Kidney (tissue), 14 donors: ENCODE data around the gene MMAB. TPM values are rescaled to one million over a fixed set of nuclear protein-coding genes. Genes with fewer than 3 reads are reported as not detected.

Experiments used
- DNase-seq, 5 donors: peaks; one replicate each; pipeline ENCODE4 v3.0.0-alpha.2; 2013 to 2020
- FAIRE-seq: peaks from 2 replicates; lab custom pipeline; 2012; peaks lifted over from hg19 to GRCh38; lab: Jason Lieb, UNC
- H3K27ac ChIP-seq, 2 donors: one replicate each; pipeline ENCODE4 v1.7.0; 2013; ENCODE audit warnings: low read depth in 2 of 2, low read length in 2 of 2, inconsistent platforms in 1 of 2
- H3K27me3 ChIP-seq: one replicate; pipeline ENCODE4 v1.7.1; 2013; ENCODE audit warnings: low read length, inconsistent platforms; ENCODE audit not compliant: control insufficient read depth, insufficient read depth
- H3K36me3 ChIP-seq, 3 donors: one replicate each; pipeline versions ENCODE4 v1.7.0 to v1.7.1; 2013; ENCODE audit warnings: low read length in 3 of 3, control low read depth in 1 of 3, inconsistent platforms in 1 of 3; ENCODE audit not compliant: insufficient read depth in 3 of 3, control insufficient read depth in 2 of 3
- H3K4me1 ChIP-seq, 3 donors: one replicate each; pipeline versions ENCODE4 v1.7.0 to v1.7.1; 2013; ENCODE audit warnings: low read length in 3 of 3, inconsistent platforms in 1 of 3, low read depth in 1 of 3; ENCODE audit not compliant: control insufficient read depth in 2 of 3, insufficient read depth in 2 of 3
- H3K4me3 ChIP-seq, 3 donors: one replicate each; pipeline versions ENCODE4 v1.7.0 to v1.8.1; 2013; ENCODE audit warnings: low read length in 3 of 3, control low read depth in 1 of 3, inconsistent platforms in 1 of 3
- H3K9ac ChIP-seq, 3 donors: one replicate each; pipeline versions ENCODE4 v1.7.0 to v1.7.1; 2013; ENCODE audit warnings: low read length in 3 of 3, control low read depth in 1 of 3, inconsistent platforms in 1 of 3
- H3K9me3 ChIP-seq, 3 donors: one replicate each; pipeline versions ENCODE4 v1.7.0 to v1.7.1; 2013; ENCODE audit warnings: low read length in 3 of 3, control low read depth in 1 of 3, inconsistent platforms in 1 of 3; ENCODE audit not compliant: control insufficient read depth in 2 of 3, insufficient read depth in 1 of 3
- CTCF ChIP-seq: IDR thresholded peaks from 3 replicates; pipeline ENCODE4 v1.5.1; 2012; ENCODE audit warnings: mild to moderate bottlenecking, moderate library complexity, borderline replicate concordance; ENCODE audit not compliant: insufficient read depth; ENCODE audit errors: extremely low read depth
- intact Hi-C: fragments of 100-400 bp; cut with DNase I; formaldehyde crosslinking; loops from one replicate; pipeline ENCODE4 v1.11.1; 2022
- polyA plus RNA-seq: library from polyadenylated mRNA; stranded (reverse); fragments of 350-450 nt; fragmentation: Illumina TruSeq; extraction: RNeasy Lipid Tissue Mini Kit (QIAGEN cat#74804); gene quantifications from one replicate; pipeline ENCODE4 v1.2.3, GENCODE V29; 2014; ENCODE audit warnings: low read depth, low replicate concordance; ENCODE audit not compliant: insufficient read depth
- total RNA-seq: library from RNA; stranded (reverse); fragmentation: NEBNext Ultra II Directional; extraction: Animal tissue kit (Norgen Biotek cat#: 25700); gene quantifications from one replicate; pipeline ENCODE4 v1.2.1, GENCODE V29; 2021
- donor health status: control.
- donor health status: control.
- donor health status: control.
- donor health status: control.
- donor health status: control.
- donor health status: DM: yes; HTN: yes; CAD: no.
- donor health status: Normal renal cell carcinoma (clear cell type).

The MMAB gene
- total and polyA plus RNA-seq, 2 donors from 2014 or later, result 42.9 to 96.3 TPM

GRCh38 chr12:109580684-109581333, 7.5 kb upstream of the MMAB start:
- H3K9me3 ChIP-seq, result no peaks in the 10 kb centered on the region
- FAIRE-seq (no peak), DNase-seq (no peak)
- H3K27me3 ChIP-seq, result no peaks in the 10 kb centered on the region
- TF ChIP-seq CTCF, result no peak
- intact Hi-C loops, result no loop called here
- H3K4me1 ChIP-seq, result peaks cover 0 to 23% (median 23%) of the 10 kb centered on the region in 3 donors
- no peak overlapping the region for H3K4me3 ChIP-seq
- H3K9ac ChIP-seq, result no peak overlapping the region
- peaks cover 0 to 32% (median 7%) of the 10 kb centered on the region in 3 donors for H3K36me3 ChIP-seq
- peak overlapping the region; percentile 27 to 51 for H3K27ac ChIP-seq

- Histone ChIP-seq H3K27me3 (no peaks in the 10 kb centered on the region), H3K27ac (no peak overlapping the region), H3K4me1 (peaks cover 0 to 25% (median 23%) of the 10 kb centered on the region in 3 donors), H3K4me3 (no peak overlapping the region), H3K36me3 (peaks cover 0 to 34% (median 11%) of the 10 kb centered on the region in 3 donors), H3K9me3 (no peaks in the 10 kb centered on the region), H3K9ac (no peak overlapping the region)
- intact Hi-C loops, result no loop called here
- no peak for TF ChIP-seq CTCF
- FAIRE-seq (no peak), DNase-seq (no peak)
Observed at GRCh38 chr12:109580272-109580671, 7.0 kb upstream of the MMAB start.

- Histone ChIP-seq H3K4me3 (no peak overlapping the region), H3K9ac (no peak overlapping the region), H3K4me1 (peaks cover under 1 to 27% (median 26%) of the 10 kb centered on the region in 3 donors), H3K9me3 (no peaks in the 10 kb centered on the region), H3K36me3 (peaks cover 0 to 34% (median 11%) of the 10 kb centered on the region in 3 donors), H3K27ac (peak overlapping the region; percentile 19 to 89), H3K27me3 (no peaks in the 10 kb centered on the region)
- no peak for DNase-seq
- intact Hi-C loops, result no loop called here
- TF ChIP-seq CTCF, result no peak
- FAIRE-seq, result no peak
Observed at GRCh38 chr12:109579639-109580038, 6.3 kb upstream of the MMAB start.
